GM21619 (cell line): ENCODE data around the gene OR1D2.
"Not testable (repeated sequence)": the region's sequence is repeated elsewhere in the genome, so short reads cannot be mapped to it uniquely, and the experiment has no call there.

ENCODE experiments used
- ATAC-seq: cut with Tn5 transposase; IDR thresholded peaks from one replicate; pipeline ENCODE4 v1.9.1; 2021; ENCODE audit not compliant: unreplicated experiment

Gene OR1D2

GRCh38 chr17:3104322-3104721 is at the start of gene OR1D2:
Gene OR1D2 (minus strand): TSS chr17:3104422. CDS start chr17:3092996, 11,426 bp downstream.
- ATAC-seq, result no peak

- not testable (repeated sequence) for ATAC-seq
Measured at GRCh38 chr17:3137494-3137893, 33.3 kb upstream of the OR1D2 start.

GRCh38 chr17:3127451-3127850 is 23.2 kb upstream of the OR1D2 start, which contains the start of gene OR1G1:
Gene OR1G1 (minus strand): TSS chr17:3127551. CDS start chr17:3127551, 0 bp downstream.
- ATAC-seq, result no peak

- ATAC-seq, result not testable (repeated sequence)
Measured at GRCh38 chr17:3073850-3074249, 30.4 kb downstream of the OR1D2 start.

GRCh38 chr17:3065192-3065591 is 39.0 kb downstream of the OR1D2 start:
- not testable (repeated sequence) for ATAC-seq

- ATAC-seq, result not testable (repeated sequence)
Measured at GRCh38 chr17:3063507-3063906, 40.7 kb downstream of the OR1D2 start, which contains the start of gene OR1D5. Gene OR1D5 (minus strand): TSS chr17:3063607. CDS start chr17:3063607, 0 bp downstream.

GRCh38 chr17:3062824-3063377 is 41.3 kb downstream of the OR1D2 start:
- ATAC-seq, result not testable (repeated sequence)

GRCh38 chr17:3054868-3055267 is 49.4 kb downstream of the OR1D2 start:
- not testable (repeated sequence) for ATAC-seq

- no peak for ATAC-seq
Measured at GRCh38 chr17:3049705-3050295, 54.4 kb downstream of the OR1D2 start.

- peak; percentile 96 for ATAC-seq
Measured at GRCh38 chr17:3048727-3049471, 55.3 kb downstream of the OR1D2 start.

GRCh38 chr17:3046753-3047152 is 57.5 kb downstream of the OR1D2 start:
- no peak for ATAC-seq

- ATAC-seq, result no peak
Measured at GRCh38 chr17:3043737-3044365, 60.4 kb downstream of the OR1D2 start.

GRCh38 chr17:3040882-3041281 is 63.3 kb downstream of the OR1D2 start:
- ATAC-seq, result no peak

GRCh38 chr17:3039736-3040135 is 64.5 kb downstream of the OR1D2 start:
- no peak for ATAC-seq

GRCh38 chr17:3038941-3039340 is 65.3 kb downstream of the OR1D2 start:
- no peak for ATAC-seq
